Ovary (tissue), 9 donors: Measurements from ENCODE around the gene PAGE3. TPM values are rescaled to one million over a fixed set of nuclear protein-coding genes. Genes with fewer than 3 reads are reported as not detected.

Source experiments
- DNase-seq, 5 donors: peaks; one replicate each; pipeline ENCODE4 v3.0.0-alpha.2; 2019 to 2020
- H3K27ac ChIP-seq, 2 donors: fragments of 200-600 bp; one replicate each; pipeline versions ENCODE4 v1.5.1 to v1.8.0; 2019 to 2022
- H3K27me3 ChIP-seq: fragments of 200-600 bp; one replicate; pipeline ENCODE4 v1.8.0; 2022
- H3K36me3 ChIP-seq: fragments of 200-600 bp; sonication (generic); one replicate; pipeline ENCODE4 v1.5.1; 2019
- H3K4me1 ChIP-seq: one replicate; pipeline ENCODE4 v1.8.1; 2013; ENCODE audit warnings: mild to moderate bottlenecking, moderate library complexity; ENCODE audit not compliant: insufficient read depth
- H3K4me3 ChIP-seq: fragments of 200-600 bp; sonication (generic); one replicate; pipeline ENCODE4 v1.5.1; 2017
- H3K9me3 ChIP-seq, 2 donors: fragments of 200-600 bp in 1 of 2; sonication (generic) in 1 of 2; one replicate each; pipeline versions ENCODE4 v1.5.1 to v1.8.1; 2013 to 2019; ENCODE audit warnings: mild to moderate bottlenecking in 1 of 2, moderate library complexity in 1 of 2
- CTCF ChIP-seq, 3 donors: fragments of 450-650 bp in 2 of 3; fragments of 200-600 bp in 1 of 3; IDR thresholded peaks; one replicate each; pipeline versions ENCODE4 v1.5.1 to v1.8.0; 2016 to 2022; ENCODE audit warnings: antibody characterized with exemption in 3 of 3, mild to moderate bottlenecking in 1 of 3
- EP300 ChIP-seq: sonication (generic); formaldehyde crosslinking; IDR thresholded peaks from one replicate; pipeline ENCODE4 v1.6.1; 2017; ENCODE audit warnings: antibody characterized with exemption
- POLR2A ChIP-seq: fragments of 450-650 bp; IDR thresholded peaks from one replicate; pipeline ENCODE4 v1.6.1; 2017; ENCODE audit warnings: antibody characterized with exemption, mild to moderate bottlenecking, moderate library complexity
- WGBS, 3 donors: extraction: QIAGEN DNeasy Blood & Tissue Kit in 1 of 3; methylation state at CpG; one replicate each; pipeline versions ENCODE4 v1.1.5 to v1.1.7; 2013 to 2017; 5-methylcytosine and 5-hydroxymethylcytosine counted together
- intact Hi-C, 4 donors: fragments of 100-400 bp; cut with DNase I; formaldehyde crosslinking; loops; one replicate each; pipeline versions ENCODE4 v1.11.0 to v1.15.1; 2022 to 2023
- polyA plus RNA-seq, 2 donors: library from polyadenylated mRNA; stranded (reverse); fragments of 200-250 nt in 1 of 2; fragments of 350-450 nt in 1 of 2; fragmentation: Illumina TruSeq in 1 of 2; extraction: RNeasy Lipid Tissue Mini Kit (QIAGEN cat#74804) in 1 of 2; gene quantifications; one replicate each; pipeline ENCODE4 v1.2.3, GENCODE V29; 2013 to 2014
- total RNA-seq, 7 donors: library from RNA; depleted of rRNA in 2 of 7; stranded (reverse); fragments of >200 nt in 2 of 7; fragmentation: NEBNext Ultra II Directional in 3 of 7; extraction: Animal tissue kit (Norgen Biotek cat#: 25700) in 3 of 7; gene quantifications; one replicate each; pipeline versions ENCODE4 v1.1.0 to v1.2.4, GENCODE V29; 2016 to 2023
- donor health status: DM: no; HTN: no; CAD: no; lungs with moderate emphysema.
- donor health status: DM: no; HTN: no; CAD: no.
- donor health status: Bipolar disorder and iron deficiency.
- donor health status: DM: yes; HTN: yes; CAD: no.
- donor health status: DM: no; HTN: no; CAD: no.
- donor health status: DM: yes; HTN: yes; CAD: no.

Gene PAGE3
- total and polyA plus RNA-seq, 9 donors, result not detected

- no peak for DNase-seq
- no peaks in the 10 kb centered on the region for H3K4me1 ChIP-seq
- H3K36me3 ChIP-seq, result no peaks in the 10 kb centered on the region
- TF ChIP-seq EP300 (no peak), CTCF (IDR thresholded peaks at IDR 0.05) (no peak), POLR2A (no peak)
- 62 to 68% (median 63%) methylated on average over 2 of the region's 2 CpGs for WGBS, 3 donors
- no peak overlapping the region for H3K27ac ChIP-seq
- H3K27me3 ChIP-seq, result no peaks in the 10 kb centered on the region
- H3K4me3 ChIP-seq, result no peak overlapping the region
- no peaks in the 10 kb centered on the region for H3K9me3 ChIP-seq
- intact Hi-C loops, result no loop called here
Observed at GRCh38 chrX:55260806-55261205, 3.9 kb downstream of the PAGE3 start.

- Histone ChIP-seq H3K9me3 (no peaks in the 10 kb centered on the region), H3K27ac (no peak overlapping the region), H3K36me3 (no peaks in the 10 kb centered on the region), H3K4me3 (no peak overlapping the region), H3K27me3 (no peaks in the 10 kb centered on the region), H3K4me1 (no peaks in the 10 kb centered on the region)
- no peak for DNase-seq
- intact Hi-C loops, result no loop called here
- TF ChIP-seq CTCF (IDR thresholded peaks at IDR 0.05), result no peak
- no peak for TF ChIP-seq EP300
- no peak for TF ChIP-seq POLR2A
Observed at GRCh38 chrX:55253528-55253927, 11.2 kb downstream of the PAGE3 start.

- no peak for DNase-seq
- Histone ChIP-seq H3K27me3 (no peaks in the 10 kb centered on the region), H3K36me3 (no peaks in the 10 kb centered on the region), H3K4me1 (no peaks in the 10 kb centered on the region), H3K4me3 (no peak overlapping the region), H3K9me3 (no peaks in the 10 kb centered on the region), H3K27ac (no peak overlapping the region)
- intact Hi-C loops, result no loop called here
- 45 to 56% (median 47%) methylated on average over 6 of the region's 6 CpGs for WGBS, 3 donors
- TF ChIP-seq CTCF (IDR thresholded peaks at IDR 0.05) (no peak), EP300 (no peak), POLR2A (no peak)
Observed at GRCh38 chrX:55240788-55241340, 23.9 kb downstream of the PAGE3 start.

- no peak for DNase-seq
- Histone ChIP-seq H3K4me3 (no peak within 1 kb of the TSS), H3K27ac (no peak within 1 kb of the TSS), H3K4me1 (no peaks in the 10 kb centered on the region), H3K27me3 (no peaks in the 10 kb centered on the region), H3K9me3 (no peaks in the 10 kb centered on the region), H3K36me3 (no peaks in the 10 kb centered on the region)
- TF ChIP-seq POLR2A, result no peak
- no peak for TF ChIP-seq CTCF (IDR thresholded peaks at IDR 0.05)
- no peak for TF ChIP-seq EP300
- intact Hi-C loops, result no loop called here
- WGBS, 3 donors, result 80 to 82% (median 82%) methylated on average over 30 of the region's 30 CpGs
Observed at GRCh38 chrX:55220119-55220794, 44.5 kb downstream of the PAGE3 start, which contains the start of gene PAGE5. Gene PAGE5, plus strand, starts transcription at chrX:55220346. Its CDS starts 1,037 bp downstream, at chrX:55221383.
